Stomach (tissue), 9 donors: ENCODE data around the gene NRSN2. TPM values are rescaled to one million over a fixed set of nuclear protein-coding genes. Genes with fewer than 3 reads are reported as not detected.

ENCODE experiments used
- DNase-seq, 2 donors: peaks; one replicate each; pipeline versions ENCODE4 v3.0.0 to v3.0.0-alpha.2; 2013 to 2019
- H3K27ac ChIP-seq, 5 donors: fragments of 200-600 bp in 4 of 5; sonication (generic) in 4 of 5; one replicate each; pipeline ENCODE4 v1.5.1; 2013 to 2019; ENCODE audit warnings: mild to moderate bottlenecking in 1 of 5, moderate library complexity in 1 of 5
- H3K27me3 ChIP-seq, 3 donors: fragments of 200-600 bp; sonication (generic); one replicate each; pipeline ENCODE4 v1.5.1; 2017 to 2019; ENCODE audit warnings: mixed run types in 1 of 3
- H3K36me3 ChIP-seq, 4 donors: fragments of 200-600 bp; sonication (generic); 1 replicate in 3 of 4; 2 replicates in 1 of 4; pipeline ENCODE4 v1.5.1; 2016 to 2019
- H3K4me1 ChIP-seq, 4 donors: fragments of 200-600 bp; sonication (generic); one replicate each; pipeline ENCODE4 v1.5.1; 2016 to 2019
- H3K4me3 ChIP-seq, 4 donors: fragments of 200-600 bp; sonication (generic) in 3 of 4; one replicate each; pipeline ENCODE4 v1.5.1; 2016 to 2019; ENCODE audit warnings: mild to moderate bottlenecking in 1 of 4
- H3K9me3 ChIP-seq, 4 donors: fragments of 200-600 bp; sonication (generic); one replicate each; pipeline ENCODE4 v1.5.1; 2016 to 2019
- CTCF ChIP-seq, 7 experiments: fragments of 450-650 bp in 4 of 7; fragments of 200-600 bp in 3 of 7; sonication (generic) in 3 of 7; IDR thresholded peaks; one replicate each; pipeline ENCODE4 v1.5.1; 2016 to 2019; ENCODE audit warnings: antibody characterized with exemption in 7 of 7, control low read depth in 2 of 7, mild to moderate bottlenecking in 1 of 7
- EP300 ChIP-seq: sonication (generic); formaldehyde crosslinking; IDR thresholded peaks from one replicate; pipeline ENCODE4 v1.6.1; 2017; ENCODE audit warnings: antibody characterized with exemption
- POLR2A ChIP-seq, 4 donors: fragments of 450-650 bp; IDR thresholded peaks; one replicate each; pipeline ENCODE4 v1.6.1; 2016; ENCODE audit warnings: antibody characterized with exemption in 4 of 4, control low read depth in 2 of 4, mild to moderate bottlenecking in 1 of 4, moderate library complexity in 1 of 4
- POLR2AphosphoS5 ChIP-seq, 3 donors: sonication (generic); formaldehyde crosslinking; IDR thresholded peaks; one replicate each; pipeline ENCODE4 v1.6.1; 2016; ENCODE audit warnings: antibody characterized with exemption in 3 of 3
- WGBS, 5 donors: extraction: QIAGEN DNeasy Blood & Tissue Kit in 3 of 5; methylation state at CpG; one replicate each; pipeline versions ENCODE4 v1.1.5 to v1.1.7; 2013 to 2018; 5-methylcytosine and 5-hydroxymethylcytosine counted together
- intact Hi-C: fragments of 100-400 bp; cut with DNase I; formaldehyde crosslinking; loops from one replicate; pipeline ENCODE4 v1.15.1; 2023; ENCODE audit warnings: low total_unique reads
- polyA plus RNA-seq, 3 donors: library from polyadenylated mRNA; stranded (reverse); fragments of 200-250 nt; gene quantifications; one replicate each; pipeline ENCODE4 v1.2.3, GENCODE V29; 2013
- total RNA-seq, 5 donors: library from RNA; depleted of rRNA; stranded (reverse); fragments of >200 nt; gene quantifications; one replicate each; pipeline versions ENCODE4 v1.1.0 to v1.2.3, GENCODE V29; 2014 to 2016
- donor health status: healthy with polysubstance abuse.
- donor health status: Bipolar disorder and iron deficiency.
- donor health status: healthy.

Gene NRSN2
- total and polyA plus RNA-seq, 8 donors, result 0.89 to 36.5 (median 17.7) TPM

GRCh38 chr20:368915-369314 is 22.0 kb downstream of the NRSN2 start:
- 78 to 100% (median 96%) methylated on average over 4 of the region's 4 CpGs for WGBS, 5 donors
- intact Hi-C loops, result no loop called here
- no peak overlapping the region for H3K27ac ChIP-seq

DNA sequence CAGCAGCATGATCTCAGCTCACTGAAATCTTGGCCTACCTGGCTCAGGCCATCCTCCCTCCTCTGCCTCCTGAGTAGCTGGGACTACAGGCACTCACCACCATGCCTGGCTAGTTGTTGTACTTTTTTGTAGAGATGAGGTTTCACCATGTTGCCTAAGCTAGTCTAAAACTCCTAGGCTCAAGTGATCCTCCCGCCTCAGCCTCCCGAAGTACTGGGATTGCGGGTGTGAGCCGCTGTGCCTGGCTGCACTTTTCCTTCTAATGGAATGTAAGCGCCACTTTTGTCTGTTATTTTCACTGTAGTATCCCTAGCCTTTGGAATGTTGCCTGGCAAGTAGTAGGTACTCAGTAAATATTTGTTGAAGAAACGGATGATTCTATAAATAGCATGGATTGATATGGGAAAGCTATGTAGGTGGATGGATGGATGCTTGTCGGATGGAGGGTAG is 23.3 kb downstream of the NRSN2 start:
- no peaks in the 10 kb centered on the region for H3K36me3 ChIP-seq
- no peaks in the 10 kb centered on the region for H3K9me3 ChIP-seq
- TF ChIP-seq POLR2A (IDR thresholded peaks at IDR 0.05) (no peak), CTCF (IDR thresholded peaks at IDR 0.05) (no peak), EP300 (no peak), POLR2AphosphoS5 (IDR thresholded peaks at IDR 0.05) (no peak)
- 34 to 60% (median 52%) methylated on average over 7 of the region's 7 CpGs for WGBS, 5 donors
- DNase-seq, result peak; percentile 44 to 63
- intact Hi-C loops, result no loop called here
- no peaks in the 10 kb centered on the region for H3K27me3 ChIP-seq
- no peak overlapping the region for H3K4me3 ChIP-seq
- H3K4me1 ChIP-seq, result peaks cover 32 to 41% (median 34%) of the 10 kb centered on the region in 4 donors
- peak overlapping the region in 2 of 5 donors; percentile 15 to 33 for H3K27ac ChIP-seq

More at GRCh38 chr20:368915-369314, 22.0 kb downstream of the NRSN2 start:
- H3K9me3 ChIP-seq, result no peaks in the 10 kb centered on the region
- H3K4me1 ChIP-seq, result peaks cover 33 to 44% (median 37%) of the 10 kb centered on the region in 4 donors
- TF ChIP-seq POLR2AphosphoS5 (IDR thresholded peaks at IDR 0.05) (no peak), EP300 (no peak), CTCF (IDR thresholded peaks at IDR 0.05) (no peak), POLR2A (IDR thresholded peaks at IDR 0.05) (no peak)
- H3K36me3 ChIP-seq, result no peaks in the 10 kb centered on the region
- no peak for DNase-seq
- H3K4me3 ChIP-seq, result no peak overlapping the region
- H3K27me3 ChIP-seq, result no peaks in the 10 kb centered on the region

- intact Hi-C loops, result no loop called here
These were observed 24.3 kb downstream of the NRSN2 start for GRCh38 chr20:370977-371754.

More at GRCh38 chr20:370977-371754, 24.3 kb downstream of the NRSN2 start:
- Histone ChIP-seq H3K36me3 (no peaks in the 10 kb centered on the region), H3K9me3 (no peaks in the 10 kb centered on the region), H3K27me3 (no peaks in the 10 kb centered on the region), H3K27ac (peak overlapping the region in 3 of 5 donors; percentile 53 to 70 (median 60)), H3K4me1 (peaks cover 28 to 35% (median 30%) of the 10 kb centered on the region in 4 donors), H3K4me3 (no peak overlapping the region)
- TF ChIP-seq POLR2AphosphoS5 (IDR thresholded peaks at IDR 0.05), result no peak
- TF ChIP-seq EP300, result no peak
- no peak for TF ChIP-seq POLR2A (IDR thresholded peaks at IDR 0.05)
- no peak for TF ChIP-seq CTCF (IDR thresholded peaks at IDR 0.05)
- 76 to 82% (median 80%) methylated on average over 7 of the region's 7 CpGs for WGBS, 5 donors
- no peak for DNase-seq
